ENCODE data around the gene OTOP3.
"Not testable (repeated sequence)": the region's sequence is repeated elsewhere in the genome, so short reads cannot be mapped to it uniquely, and the experiment has no call there.

OTOP3 gene

GRCh38 chr17:74907012-74907411, 28.7 kb upstream of the OTOP3 start:
- Histone ChIP-seq H3K4me3 (IDR thresholded peaks at IDR 0.05; ENCODE audit: insufficient read depth, low read depth, low read length) (no peak overlapping the region), H3K9ac (no peak overlapping the region), H3K4me1 (ENCODE audit: low read depth, poor library complexity, severe bottlenecking) (no peaks in the 10 kb centered on the region), H3K27me3 (ENCODE audit: insufficient read depth, low read depth) (peaks cover 75% of the 10 kb centered on the region), H3K4me2 (no peak overlapping the region), H3K27ac (no peak overlapping the region), H3K79me2 (ENCODE audit: insufficient read depth, low read depth) (no peaks in the 10 kb centered on the region), H2AFZ (ENCODE audit: low read depth) (no peak overlapping the region), H4K20me1 (ENCODE audit: insufficient read depth) (no peaks in the 10 kb centered on the region), H3K36me3 (ENCODE audit: insufficient read depth) (no peaks in the 10 kb centered on the region)
- TF ChIP-seq, protein P1, sequence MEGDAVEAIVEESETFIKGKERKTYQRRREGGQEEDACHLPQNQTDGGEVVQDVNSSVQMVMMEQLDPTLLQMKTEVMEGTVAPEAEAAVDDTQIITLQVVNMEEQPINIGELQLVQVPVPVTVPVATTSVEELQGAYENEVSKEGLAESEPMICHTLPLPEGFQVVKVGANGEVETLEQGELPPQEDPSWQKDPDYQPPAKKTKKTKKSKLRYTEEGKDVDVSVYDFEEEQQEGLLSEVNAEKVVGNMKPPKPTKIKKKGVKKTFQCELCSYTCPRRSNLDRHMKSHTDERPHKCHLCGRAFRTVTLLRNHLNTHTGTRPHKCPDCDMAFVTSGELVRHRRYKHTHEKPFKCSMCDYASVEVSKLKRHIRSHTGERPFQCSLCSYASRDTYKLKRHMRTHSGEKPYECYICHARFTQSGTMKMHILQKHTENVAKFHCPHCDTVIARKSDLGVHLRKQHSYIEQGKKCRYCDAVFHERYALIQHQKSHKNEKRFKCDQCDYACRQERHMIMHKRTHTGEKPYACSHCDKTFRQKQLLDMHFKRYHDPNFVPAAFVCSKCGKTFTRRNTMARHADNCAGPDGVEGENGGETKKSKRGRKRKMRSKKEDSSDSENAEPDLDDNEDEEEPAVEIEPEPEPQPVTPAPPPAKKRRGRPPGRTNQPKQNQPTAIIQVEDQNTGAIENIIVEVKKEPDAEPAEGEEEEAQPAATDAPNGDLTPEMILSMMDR (conservative IDR thresholded peaks at IDR 0.05; ENCODE audit: low read depth, low read length): no peak

GRCh38 chr17:74909097-74909496, 26.6 kb upstream of the OTOP3 start:
- H3K9ac ChIP-seq; H3K36me3 ChIP-seq (ENCODE audit: insufficient read depth); H3K27ac ChIP-seq; H3K4me3 ChIP-seq (IDR thresholded peaks at IDR 0.05; ENCODE audit: insufficient read depth, low read depth, low read length); H3K4me2 ChIP-seq; H2AFZ ChIP-seq (ENCODE audit: low read depth); H3K79me2 ChIP-seq (ENCODE audit: insufficient read depth, low read depth); H3K4me1 ChIP-seq (ENCODE audit: low read depth, poor library complexity, severe bottlenecking); H4K20me1 ChIP-seq (ENCODE audit: insufficient read depth): not testable (repeated sequence)
- peaks cover 70% of the 10 kb centered on the region for H3K27me3 ChIP-seq (ENCODE audit: insufficient read depth, low read depth)

- not testable (repeated sequence) for H3K79me2 ChIP-seq (ENCODE audit: insufficient read depth, low read depth); H2AFZ ChIP-seq (ENCODE audit: low read depth); H4K20me1 ChIP-seq (ENCODE audit: insufficient read depth); H3K4me2 ChIP-seq; H3K36me3 ChIP-seq (ENCODE audit: insufficient read depth); H3K4me3 ChIP-seq (IDR thresholded peaks at IDR 0.05; ENCODE audit: insufficient read depth, low read depth, low read length); H3K4me1 ChIP-seq (ENCODE audit: low read depth, poor library complexity, severe bottlenecking); H3K9ac ChIP-seq; H3K27ac ChIP-seq
- peaks cover 63% of the 10 kb centered on the region for H3K27me3 ChIP-seq (ENCODE audit: insufficient read depth, low read depth)
Measured at GRCh38 chr17:74911423-74911822, 24.3 kb upstream of the OTOP3 start.

DNA sequence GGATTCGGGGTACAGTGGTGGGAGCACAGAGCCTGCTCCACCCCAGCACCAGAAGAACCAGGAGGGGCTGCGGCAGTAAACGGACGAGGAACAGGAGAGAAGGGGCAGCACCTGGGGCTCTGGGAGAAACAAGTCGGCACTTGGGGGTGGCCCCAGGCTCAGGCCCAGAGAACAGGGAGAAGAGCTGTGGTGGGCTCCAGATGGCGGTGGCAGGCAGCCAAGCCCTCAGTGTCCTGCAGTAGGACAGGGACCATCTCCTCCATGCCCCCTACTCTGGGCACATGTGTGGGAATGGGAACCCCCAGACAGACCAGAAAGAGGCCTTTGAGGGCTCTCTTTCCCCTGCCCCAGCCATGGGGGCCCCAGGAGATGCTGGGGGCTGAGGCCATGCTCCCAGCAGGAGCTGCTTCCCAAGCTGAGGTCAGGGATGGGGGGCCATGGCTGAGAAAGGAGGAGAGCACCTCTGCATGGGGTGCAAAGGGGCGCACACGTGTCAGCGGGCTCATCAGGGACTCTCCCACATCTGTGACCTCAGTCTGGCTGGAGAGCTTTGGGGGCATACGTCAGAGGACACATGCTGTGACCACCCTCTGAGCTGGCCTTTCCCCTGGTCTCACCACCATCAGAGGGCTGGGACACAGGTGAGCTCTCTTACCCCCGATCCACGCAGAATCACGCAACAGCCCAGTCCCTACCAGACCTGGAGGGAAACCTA, 19.4 kb upstream of the OTOP3 start:
- Histone ChIP-seq H3K79me2 (ENCODE audit: insufficient read depth, low read depth) (no peaks in the 10 kb centered on the region), H4K20me1 (ENCODE audit: insufficient read depth) (no peaks in the 10 kb centered on the region), H3K27ac (no peak overlapping the region), H3K27me3 (ENCODE audit: insufficient read depth, low read depth) (peaks cover 40% of the 10 kb centered on the region; the same call in 1 of the 2 replicates), H3K4me3 (IDR thresholded peaks at IDR 0.05; ENCODE audit: insufficient read depth, low read depth, low read length) (no peak overlapping the region), H3K9ac (no peak overlapping the region), H2AFZ (ENCODE audit: low read depth) (no peak overlapping the region), H3K4me2 (no peak overlapping the region), H3K4me1 (ENCODE audit: low read depth, poor library complexity, severe bottlenecking) (no peaks in the 10 kb centered on the region), H3K36me3 (ENCODE audit: insufficient read depth) (no peaks in the 10 kb centered on the region)
- TF ChIP-seq, protein P1 (conservative IDR thresholded peaks at IDR 0.05; ENCODE audit: low read depth, low read length): no peak

GRCh38 chr17:74916851-74917199, 18.9 kb upstream of the OTOP3 start:
- TF ChIP-seq, protein P1 (conservative IDR thresholded peaks at IDR 0.05; ENCODE audit: low read depth, low read length): no peak
- H3K4me3 ChIP-seq (IDR thresholded peaks at IDR 0.05; ENCODE audit: insufficient read depth, low read depth, low read length): no peak overlapping the region
- no peak overlapping the region for H3K9ac ChIP-seq
- H3K79me2 ChIP-seq (ENCODE audit: insufficient read depth, low read depth): no peaks in the 10 kb centered on the region
- no peak overlapping the region for H2AFZ ChIP-seq (ENCODE audit: low read depth)
- no peaks in the 10 kb centered on the region for H3K4me1 ChIP-seq (ENCODE audit: low read depth, poor library complexity, severe bottlenecking)
- H3K27me3 ChIP-seq (ENCODE audit: insufficient read depth, low read depth): peaks cover 38% of the 10 kb centered on the region; the same call in 1 of the 2 replicates
- no peaks in the 10 kb centered on the region for H4K20me1 ChIP-seq (ENCODE audit: insufficient read depth)
- H3K27ac ChIP-seq: no peak overlapping the region
- no peak overlapping the region for H3K4me2 ChIP-seq
- H3K36me3 ChIP-seq (ENCODE audit: insufficient read depth): no peaks in the 10 kb centered on the region
